ENCODE measurements around the gene LRRC43. TPM values are rescaled to one million over a fixed set of nuclear protein-coding genes. Genes with fewer than 3 reads are reported as not detected.
A peak's percentile ranks its signal among the peaks of the same experiment; 100 is the strongest.

LRRC43 gene
- total RNA-seq, 1 experiment from 2014 or later: 0.46 TPM

DNA sequence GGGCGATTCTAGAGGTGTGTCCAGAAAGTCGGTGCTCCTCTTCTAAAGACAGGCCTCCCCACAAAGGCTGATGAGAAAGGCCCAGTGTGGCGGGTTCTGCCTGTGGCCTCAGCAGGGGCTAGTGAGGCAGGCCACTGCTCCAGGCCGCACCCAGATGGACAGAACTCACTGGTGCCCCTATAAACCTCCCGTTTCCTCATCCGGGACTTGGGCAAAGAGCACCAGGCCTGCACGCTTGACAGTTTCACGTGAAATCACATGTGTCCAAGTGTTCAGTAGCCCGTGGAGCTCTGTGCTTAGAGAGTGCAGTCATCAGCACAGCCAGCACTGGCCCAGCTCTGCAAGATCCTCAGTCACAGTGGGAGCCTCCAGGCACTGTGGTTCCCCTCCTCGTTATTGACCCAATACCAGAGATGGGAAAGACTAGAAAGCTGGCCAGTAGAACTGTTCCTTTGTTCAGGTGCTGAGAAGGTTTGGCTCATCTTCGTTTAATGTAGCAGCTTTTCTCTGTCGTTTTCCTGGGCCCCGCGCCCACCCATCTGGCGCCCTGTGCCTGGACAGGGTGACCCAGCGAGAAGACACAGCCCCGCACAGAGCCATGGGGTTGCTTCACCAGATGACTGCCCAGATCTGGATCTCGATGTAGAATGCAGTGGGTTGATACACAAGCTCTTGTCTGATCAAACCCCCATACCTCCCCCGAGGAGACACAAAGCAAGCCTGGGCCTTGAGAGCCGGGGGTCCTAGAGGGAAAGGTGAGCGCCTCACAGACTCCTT, 35.2 kb upstream of the LRRC43 start:
- Mint-ChIP-seq H3K36me3 (ENCODE audit: insufficient read depth in 1 of 3, low read depth in 3 of 3) (peaks cover 15% of the 10 kb centered on the region in 3 experiments), H3K9me3 (peaks cover 13% of the 10 kb centered on the region in 2 experiments), H3K4me1 (peaks cover 6% of the 10 kb centered on the region in 2 experiments), H3K27ac (peak overlapping the region in 1 of 3 experiments; percentile 18; a peak in 1 of 7 replicates), H3K27me3 (ENCODE audit: low read depth) (no peaks in the 10 kb centered on the region; the same call in 1 of the 2 replicates), H3K4me3 (no peak overlapping the region)
- Histone ChIP-seq H4K5ac (ENCODE audit: insufficient read length, low read depth, low read length) (no peak overlapping the region), H2BK12ac (ENCODE audit: insufficient read length, low read depth, low read length) (no peak overlapping the region), H3K4me2 (ENCODE audit: insufficient read depth, insufficient read length, low read length) (no peak overlapping the region), H2AK5ac (ENCODE audit: insufficient read length, low read length) (no peak overlapping the region), H3K56ac (ENCODE audit: insufficient read length, low read depth, low read length) (no peak overlapping the region), H3K27ac (ENCODE audit: insufficient read length, low read depth, low read length) (no peak overlapping the region), H3K9ac (ENCODE audit: extremely low read depth, insufficient read length, low read length) (no peak overlapping the region), H3T11ph (ENCODE audit: low read length) (no peak overlapping the region), H3K14ac (ENCODE audit: insufficient read depth, low read length) (no peak overlapping the region; the same call in 1 of the 2 replicates), H2AFZ (ENCODE audit: low read length) (no peak overlapping the region), H3K4ac (ENCODE audit: low read depth, low read length) (no peak overlapping the region), H4K8ac (replicated peaks; ENCODE audit: insufficient read length, low read depth, low read length) (no peak overlapping the region), H2BK5ac (ENCODE audit: insufficient read length, low read length) (no peak overlapping the region), H2BK120ac (ENCODE audit: low read depth, low read length, poor library complexity, severe bottlenecking) (no peak overlapping the region), H4K20me1 (ENCODE audit: control insufficient read depth, insufficient read depth, insufficient read length) (no peaks in the 10 kb centered on the region), H3K23me2 (ENCODE audit: insufficient read length, low read depth, low read length, poor library complexity, severe bottlenecking) (no peaks in the 10 kb centered on the region), H3K4me1 (ENCODE audit: insufficient read depth, low read length) (no peaks in the 10 kb centered on the region), H3K23ac (ENCODE audit: insufficient read length, low read depth, low read length) (no peak overlapping the region), H3K18ac (ENCODE audit: insufficient read length, low read depth, low read length) (no peak overlapping the region), H3K79me1 (ENCODE audit: insufficient read depth, low read depth, low read length, poor library complexity, severe bottlenecking) (no peaks in the 10 kb centered on the region), H3K27me3 (ENCODE audit: insufficient read depth, low read length) (no peaks in the 10 kb centered on the region), H3K79me2 (ENCODE audit: insufficient read depth, low read length) (no peaks in the 10 kb centered on the region), H3K9me3 (ENCODE audit: control insufficient read depth, low read depth, low read length) (peaks cover 13% of the 10 kb centered on the region), H2BK20ac (ENCODE audit: low read depth, low read length, poor library complexity, severe bottlenecking) (no peak overlapping the region), H2BK15ac (ENCODE audit: low read depth, low read length) (no peak overlapping the region), H4K91ac (ENCODE audit: insufficient read length, low read depth, low read length) (no peak overlapping the region)
- TF ChIP-seq, protein P1, sequence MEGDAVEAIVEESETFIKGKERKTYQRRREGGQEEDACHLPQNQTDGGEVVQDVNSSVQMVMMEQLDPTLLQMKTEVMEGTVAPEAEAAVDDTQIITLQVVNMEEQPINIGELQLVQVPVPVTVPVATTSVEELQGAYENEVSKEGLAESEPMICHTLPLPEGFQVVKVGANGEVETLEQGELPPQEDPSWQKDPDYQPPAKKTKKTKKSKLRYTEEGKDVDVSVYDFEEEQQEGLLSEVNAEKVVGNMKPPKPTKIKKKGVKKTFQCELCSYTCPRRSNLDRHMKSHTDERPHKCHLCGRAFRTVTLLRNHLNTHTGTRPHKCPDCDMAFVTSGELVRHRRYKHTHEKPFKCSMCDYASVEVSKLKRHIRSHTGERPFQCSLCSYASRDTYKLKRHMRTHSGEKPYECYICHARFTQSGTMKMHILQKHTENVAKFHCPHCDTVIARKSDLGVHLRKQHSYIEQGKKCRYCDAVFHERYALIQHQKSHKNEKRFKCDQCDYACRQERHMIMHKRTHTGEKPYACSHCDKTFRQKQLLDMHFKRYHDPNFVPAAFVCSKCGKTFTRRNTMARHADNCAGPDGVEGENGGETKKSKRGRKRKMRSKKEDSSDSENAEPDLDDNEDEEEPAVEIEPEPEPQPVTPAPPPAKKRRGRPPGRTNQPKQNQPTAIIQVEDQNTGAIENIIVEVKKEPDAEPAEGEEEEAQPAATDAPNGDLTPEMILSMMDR (conservative IDR thresholded peaks at IDR 0.05): no peak
- WGBS (ENCODE audit: extremely low coverage, insufficient read length, low lambda C conversion rate): no CpG with 5 or more reads among the region's 21 CpGs
- DNase-seq: no peak
